PFSK-1 (cell line): ENCODE data around the gene TNS1.

ENCODE experiments used
- FOXP2 ChIP-seq: optimal IDR thresholded peaks from 2 replicates; pipeline ENCODE3; 2011; ENCODE audit warnings: borderline replicate concordance, control low read depth, inconsistent platforms; ENCODE audit not compliant: insufficient read depth; ENCODE audit errors: extremely low read length, extremely low read depth
- POLR2AphosphoS5 ChIP-seq: IDR thresholded peaks from 2 replicates; pipeline ENCODE4 v1.6.1; 2012; ENCODE audit warnings: low read depth, mild to moderate bottlenecking, control low read depth, low read length, moderate library complexity
- SIN3A ChIP-seq: IDR thresholded peaks from 2 replicates; pipeline ENCODE4 v1.6.1; 2012; ENCODE audit warnings: mild to moderate bottlenecking, low read length, moderate library complexity, borderline replicate concordance; ENCODE audit not compliant: insufficient read depth
- TAF1 ChIP-seq: IDR thresholded peaks from 2 replicates; pipeline ENCODE4 v1.6.1; 2012; ENCODE audit warnings: low read length, control low read depth, borderline replicate concordance; ENCODE audit not compliant: insufficient read depth
- TF ChIP-seq, protein P1 (sequence below), 2 experiments: IDR thresholded peaks; 2 replicates each; pipeline versions ENCODE4 v1.6.1 to v1.8.0; 2011 to 2012; ENCODE audit warnings: low read depth in 2 of 2, low read length in 2 of 2, control low read depth in 1 of 2, inconsistent platforms in 1 of 2, mild to moderate bottlenecking in 1 of 2, moderate library complexity in 1 of 2; ENCODE audit not compliant: insufficient read depth in 1 of 2

Gene TNS1

DNA sequence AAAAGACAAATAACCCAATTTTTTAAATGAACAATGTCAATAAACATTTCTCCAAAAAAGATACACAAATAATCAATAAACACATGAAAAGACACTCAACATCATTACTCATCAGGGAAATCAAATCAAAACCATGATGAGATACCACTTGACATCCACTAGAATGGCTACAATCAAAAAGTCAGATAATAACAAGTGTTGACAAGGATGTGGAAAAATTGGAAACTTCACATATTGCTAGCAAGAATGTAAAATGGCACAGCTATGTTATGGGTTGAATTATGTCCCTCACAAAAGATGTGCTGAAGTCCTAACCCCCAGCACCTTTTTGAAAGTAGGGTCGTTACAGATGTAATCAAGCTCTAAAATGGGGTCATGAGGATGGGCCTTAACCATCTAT, 33.2 kb downstream of the TNS1 start:
- TF ChIP-seq POLR2AphosphoS5 (no peak), TAF1 (no peak), FOXP2 (no peak), SIN3A (no peak)
- TF ChIP-seq, protein P1, sequence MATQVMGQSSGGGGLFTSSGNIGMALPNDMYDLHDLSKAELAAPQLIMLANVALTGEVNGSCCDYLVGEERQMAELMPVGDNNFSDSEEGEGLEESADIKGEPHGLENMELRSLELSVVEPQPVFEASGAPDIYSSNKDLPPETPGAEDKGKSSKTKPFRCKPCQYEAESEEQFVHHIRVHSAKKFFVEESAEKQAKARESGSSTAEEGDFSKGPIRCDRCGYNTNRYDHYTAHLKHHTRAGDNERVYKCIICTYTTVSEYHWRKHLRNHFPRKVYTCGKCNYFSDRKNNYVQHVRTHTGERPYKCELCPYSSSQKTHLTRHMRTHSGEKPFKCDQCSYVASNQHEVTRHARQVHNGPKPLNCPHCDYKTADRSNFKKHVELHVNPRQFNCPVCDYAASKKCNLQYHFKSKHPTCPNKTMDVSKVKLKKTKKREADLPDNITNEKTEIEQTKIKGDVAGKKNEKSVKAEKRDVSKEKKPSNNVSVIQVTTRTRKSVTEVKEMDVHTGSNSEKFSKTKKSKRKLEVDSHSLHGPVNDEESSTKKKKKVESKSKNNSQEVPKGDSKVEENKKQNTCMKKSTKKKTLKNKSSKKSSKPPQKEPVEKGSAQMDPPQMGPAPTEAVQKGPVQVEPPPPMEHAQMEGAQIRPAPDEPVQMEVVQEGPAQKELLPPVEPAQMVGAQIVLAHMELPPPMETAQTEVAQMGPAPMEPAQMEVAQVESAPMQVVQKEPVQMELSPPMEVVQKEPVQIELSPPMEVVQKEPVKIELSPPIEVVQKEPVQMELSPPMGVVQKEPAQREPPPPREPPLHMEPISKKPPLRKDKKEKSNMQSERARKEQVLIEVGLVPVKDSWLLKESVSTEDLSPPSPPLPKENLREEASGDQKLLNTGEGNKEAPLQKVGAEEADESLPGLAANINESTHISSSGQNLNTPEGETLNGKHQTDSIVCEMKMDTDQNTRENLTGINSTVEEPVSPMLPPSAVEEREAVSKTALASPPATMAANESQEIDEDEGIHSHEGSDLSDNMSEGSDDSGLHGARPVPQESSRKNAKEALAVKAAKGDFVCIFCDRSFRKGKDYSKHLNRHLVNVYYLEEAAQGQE (IDR thresholded peaks at IDR 0.05; ENCODE audit: insufficient read depth in 1 of 2, low read depth in 2 of 2, low read length in 2 of 2) = no peak

DNA sequence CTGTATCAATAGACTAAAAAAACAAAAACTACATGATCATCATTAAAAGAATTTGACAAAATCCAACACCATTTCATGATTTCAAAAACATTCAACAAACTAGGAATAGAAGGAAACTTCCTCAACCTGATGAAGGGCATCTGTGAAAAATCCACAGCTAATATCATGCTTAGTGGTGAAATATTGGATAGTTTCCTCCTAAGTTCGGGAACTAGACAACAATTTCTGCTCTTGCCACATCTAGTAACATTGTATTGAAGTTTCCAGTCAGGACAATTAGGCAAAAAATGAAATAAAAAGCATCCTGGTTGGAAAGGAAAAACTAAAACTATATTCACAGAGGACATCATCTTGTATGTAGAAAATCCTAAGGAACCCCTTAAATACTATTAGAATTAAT, 34.8 kb downstream of the TNS1 start:
- TF ChIP-seq TAF1 (no peak), FOXP2 (no peak), POLR2AphosphoS5 (no peak), SIN3A (no peak)
- TF ChIP-seq, protein P1 (IDR thresholded peaks at IDR 0.05; ENCODE audit: insufficient read depth in 1 of 2, low read depth in 2 of 2, low read length in 2 of 2) = no peak

DNA sequence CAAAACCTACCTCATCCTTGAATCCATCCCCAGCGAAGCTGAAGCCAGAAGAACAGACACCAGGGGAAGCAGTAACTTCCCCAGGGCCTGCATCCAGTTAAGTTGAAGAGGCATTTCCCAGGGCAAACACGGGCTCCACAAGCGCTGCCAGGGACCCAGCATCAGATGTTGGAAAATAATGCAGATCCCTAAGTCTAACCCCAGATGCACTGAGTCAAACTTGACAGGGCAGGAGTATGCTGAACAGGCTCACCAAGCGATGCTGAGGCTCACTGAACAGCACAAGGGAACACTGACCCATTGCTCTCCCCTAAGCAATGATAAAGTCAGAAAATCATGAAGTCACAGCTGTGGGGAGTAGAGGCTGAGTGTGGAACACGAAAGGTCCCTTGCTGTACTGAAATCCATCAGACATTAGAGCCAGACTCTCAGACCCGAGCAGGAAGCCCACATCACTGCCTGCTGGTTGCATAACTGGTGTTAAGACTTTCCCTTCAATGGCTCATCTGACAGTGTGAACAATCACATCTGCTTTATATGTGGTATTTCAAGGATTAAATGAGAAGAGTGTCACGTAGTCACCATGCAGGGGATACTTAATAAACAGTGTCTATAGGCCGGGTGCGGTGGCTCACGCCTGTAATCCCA, 36.2 kb downstream of the TNS1 start:
- no peak for TF ChIP-seq POLR2AphosphoS5
- no peak for TF ChIP-seq TAF1
- no peak for TF ChIP-seq FOXP2
- TF ChIP-seq, protein P1 (IDR thresholded peaks at IDR 0.05; ENCODE audit: insufficient read depth in 1 of 2, low read depth in 2 of 2, low read length in 2 of 2) = no peak
- TF ChIP-seq SIN3A = no peak

DNA sequence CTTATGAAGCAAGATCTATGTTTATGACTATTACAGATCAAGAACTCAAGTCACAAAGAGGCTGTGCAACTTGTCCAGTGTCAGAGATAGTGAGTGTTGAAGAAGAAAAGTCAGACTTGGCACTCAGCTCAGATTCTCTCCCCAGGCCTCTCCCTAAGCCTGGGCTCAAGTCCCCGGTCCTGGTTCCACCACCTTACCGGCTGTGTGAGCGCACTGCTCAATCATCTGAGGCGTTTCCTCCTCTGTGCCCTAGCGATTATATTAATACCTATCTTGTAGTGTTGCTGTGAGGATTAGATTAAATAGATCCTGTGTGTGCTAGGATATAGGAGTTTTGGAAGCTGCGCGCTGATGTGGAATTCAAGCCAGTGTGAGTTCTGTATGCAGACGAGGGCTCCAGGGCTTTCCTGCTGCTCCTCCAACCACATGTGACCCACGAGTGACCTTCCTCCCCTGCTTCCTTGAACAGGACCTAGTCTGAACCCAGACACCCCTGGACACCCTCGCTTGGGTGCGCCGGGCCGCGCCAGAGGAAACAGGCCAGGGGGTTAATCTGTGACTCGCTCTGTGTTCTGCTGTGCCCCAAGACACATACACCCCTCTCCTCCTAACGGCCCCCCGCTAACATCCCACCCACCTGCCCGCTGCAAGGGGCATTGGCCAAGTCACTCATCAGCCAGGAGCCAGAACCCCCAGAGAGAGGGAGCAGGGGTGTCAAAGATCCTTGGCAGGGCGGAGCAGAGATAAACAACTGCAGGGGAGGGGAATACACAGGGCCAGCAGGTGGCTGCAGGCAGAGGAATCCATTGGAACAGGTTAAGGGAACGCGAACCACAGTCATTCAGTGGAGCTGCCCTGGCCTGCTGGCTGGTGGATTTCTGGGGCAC, 38.3 kb downstream of the TNS1 start:
- TF ChIP-seq FOXP2 = no peak
- TF ChIP-seq SIN3A = no peak
- TF ChIP-seq TAF1 = no peak
- TF ChIP-seq, protein P1 (IDR thresholded peaks at IDR 0.05; ENCODE audit: insufficient read depth in 1 of 2, low read depth in 2 of 2, low read length in 2 of 2) = no peak
- TF ChIP-seq POLR2AphosphoS5 = no peak
